Heart left ventricle (tissue), 16 donors: ENCODE measurements around the gene FOXP1. TPM values are rescaled to one million over a fixed set of nuclear protein-coding genes. Genes with fewer than 3 reads are reported as not detected.

ENCODE experiments used
- ATAC-seq, 4 donors: fragments of 200-7000 bp; cut with Tn5 transposase; one replicate each; pipeline ENCODE4 v1.9.1; 2020 to 2022; ENCODE audit warnings: moderate library complexity in 4 of 4, mild to moderate bottlenecking in 3 of 4, moderate number of reproducible peaks in 1 of 4
- DNase-seq, 5 donors: peaks; one replicate each; pipeline ENCODE4 v3.0.0-alpha.2; 2020
- H3K27ac ChIP-seq, 12 donors: fragments of 200-600 bp; sonication (generic) in 4 of 12; one replicate each; pipeline versions ENCODE4 v1.5.0 to v1.8.0; 2016 to 2022; ENCODE audit warnings: mild to moderate bottlenecking in 2 of 12
- H3K27me3 ChIP-seq, 9 donors: fragments of 200-600 bp; sonication (generic) in 2 of 9; one replicate each; pipeline versions ENCODE4 v1.5.1 to v1.8.0; 2016 to 2022; ENCODE audit warnings: mild to moderate bottlenecking in 3 of 9
- H3K36me3 ChIP-seq, 9 donors: fragments of 200-600 bp; sonication (generic) in 2 of 9; one replicate each; pipeline versions ENCODE4 v1.5.0 to v1.8.0; 2018 to 2022; ENCODE audit warnings: mild to moderate bottlenecking in 2 of 9
- H3K4me1 ChIP-seq, 12 donors: fragments of 200-600 bp; sonication (generic) in 4 of 12; one replicate each; pipeline versions ENCODE4 v1.5.0 to v1.8.0; 2016 to 2022; ENCODE audit warnings: mild to moderate bottlenecking in 3 of 12
- H3K4me3 ChIP-seq, 12 donors: fragments of 200-600 bp; sonication (generic) in 4 of 12; one replicate each; pipeline versions ENCODE4 v1.5.0 to v1.8.0; 2017 to 2022; ENCODE audit warnings: mild to moderate bottlenecking in 9 of 12, moderate library complexity in 4 of 12
- H3K9me3 ChIP-seq, 12 donors: fragments of 200-600 bp; sonication (generic) in 4 of 12; one replicate each; pipeline versions ENCODE4 v1.5.0 to v1.8.0; 2016 to 2022; ENCODE audit warnings: mild to moderate bottlenecking in 1 of 12
- POLR2A ChIP-seq, 2 donors: fragments of 450-650 bp; IDR thresholded peaks; one replicate each; pipeline ENCODE4 v1.6.1; 2017; ENCODE audit warnings: antibody characterized with exemption in 2 of 2, mild to moderate bottlenecking in 2 of 2, moderate library complexity in 2 of 2
- WGBS, 4 donors: extraction: QIAGEN DNeasy Blood & Tissue Kit in 2 of 4; methylation state at CpG; one replicate each; pipeline versions ENCODE4 v1.1.5 to v1.1.7; 2013 to 2018; 5-methylcytosine and 5-hydroxymethylcytosine counted together
- intact Hi-C, 10 donors: fragments of 100-400 bp; cut with DNase I; formaldehyde crosslinking; loops; one replicate each; pipeline versions ENCODE4 v1.11.1 to v1.14.2; 2022
- polyA plus RNA-seq, 2 donors: library from polyadenylated mRNA; stranded (reverse); fragments of 200-250 nt; gene quantifications; one replicate each; pipeline ENCODE4 v1.2.3, GENCODE V29; 2013
- total RNA-seq, 9 donors: library from RNA; depleted of rRNA in 2 of 9; stranded (reverse); fragments of >200 nt in 2 of 9; fragmentation: NEBNext Ultra II Directional in 3 of 9; extraction: Animal tissue kit (Norgen Biotek cat#: 25700) in 3 of 9; gene quantifications; one replicate each; pipeline versions ENCODE4 v1.1.0 to v1.2.4, GENCODE V29; 2016 to 2023
- TF ChIP-seq, protein P1 (sequence below), 12 donors: fragments of 200-600 bp; sonication (generic) in 4 of 12; IDR thresholded peaks; one replicate each; pipeline versions ENCODE4 v1.5.0 to v1.8.0; 2018 to 2022; ENCODE audit warnings: antibody characterized with exemption in 12 of 12, mild to moderate bottlenecking in 5 of 12
- donor health status: ischemic (EF 13 %, LVEDD 7.1; RV severe dilation, severe dysfunction).
- donor health status: healthy with polysubstance abuse.
- donor health status: DM: no; HTN: yes; CAD: no.
- donor health status: DM: no; HTN: no; CAD: no.
- donor health status: ischemic (EF 25% LVEDD 6.9; RV normal size, moderate dysfunction).
- donor health status: ischemic (EF 25% LVEDD 5.7; RV mildly dilated, moderate dysfunction).
- donor health status: healthy.
- donor health status: DM: yes; HTN: yes; CAD: no.
- donor health status: ischemic (EF 35%, LVEDD 5.7; RV mildly dilated, moderate dysfunction).
- donor health status: nonischemic (EF 11% LVEDD 7.7; RV severe dilation, severe dysfunction).
- donor health status: DM: yes; HTN: yes; CAD: no.
- donor health status: PGD.
- donor health status: ischemic (EF 29% LVEDD 5.4; RV normal size, mild dysfunction).
- donor health status: nonischemic (EF 23%, LVEDD 6.1; RV moderate dilation, normal function).

Gene FOXP1
- total and polyA plus RNA-seq, 11 donors = 14.9 to 67.8 (median 41.1) TPM

DNA sequence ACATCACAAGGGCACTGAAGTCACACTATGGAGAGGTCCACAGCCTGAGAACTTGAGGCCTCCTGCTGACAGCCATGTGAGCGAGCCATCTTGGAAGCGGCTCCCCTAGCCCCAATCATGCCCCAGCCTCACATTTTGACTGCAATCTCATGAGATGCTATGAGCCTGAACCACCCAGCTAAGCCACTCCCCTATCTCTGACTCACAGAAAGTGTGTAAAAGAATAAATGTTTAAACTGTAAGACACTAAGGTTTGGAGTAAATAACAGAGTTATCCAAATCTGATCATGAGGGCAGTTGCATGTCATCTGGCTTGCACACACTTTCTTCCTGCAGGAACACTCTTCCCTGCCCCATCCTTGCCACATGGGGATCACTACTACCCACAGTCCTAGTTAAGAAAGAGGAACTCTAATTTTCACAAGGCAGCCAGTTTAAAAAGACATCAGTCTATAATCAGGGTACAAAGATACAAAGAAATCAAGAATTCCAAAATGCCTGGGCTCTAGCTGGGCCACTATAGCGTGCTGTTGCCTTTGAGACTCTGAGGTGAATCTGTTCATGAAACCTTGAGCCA lies 494.2 kb downstream of the FOXP1 start:
- Histone ChIP-seq H3K4me1 (peaks cover 0 to 27% (median 0%) of the 10 kb centered on the region in 12 donors), H3K4me3 (no peak overlapping the region), H3K27ac (no peak overlapping the region), H3K9me3 (no peaks in the 10 kb centered on the region), H3K36me3 (no peaks in the 10 kb centered on the region), H3K27me3 (no peaks in the 10 kb centered on the region)
- ATAC-seq = no peak
- no peak for TF ChIP-seq POLR2A (IDR thresholded peaks at IDR 0.05)
- TF ChIP-seq, protein P1, sequence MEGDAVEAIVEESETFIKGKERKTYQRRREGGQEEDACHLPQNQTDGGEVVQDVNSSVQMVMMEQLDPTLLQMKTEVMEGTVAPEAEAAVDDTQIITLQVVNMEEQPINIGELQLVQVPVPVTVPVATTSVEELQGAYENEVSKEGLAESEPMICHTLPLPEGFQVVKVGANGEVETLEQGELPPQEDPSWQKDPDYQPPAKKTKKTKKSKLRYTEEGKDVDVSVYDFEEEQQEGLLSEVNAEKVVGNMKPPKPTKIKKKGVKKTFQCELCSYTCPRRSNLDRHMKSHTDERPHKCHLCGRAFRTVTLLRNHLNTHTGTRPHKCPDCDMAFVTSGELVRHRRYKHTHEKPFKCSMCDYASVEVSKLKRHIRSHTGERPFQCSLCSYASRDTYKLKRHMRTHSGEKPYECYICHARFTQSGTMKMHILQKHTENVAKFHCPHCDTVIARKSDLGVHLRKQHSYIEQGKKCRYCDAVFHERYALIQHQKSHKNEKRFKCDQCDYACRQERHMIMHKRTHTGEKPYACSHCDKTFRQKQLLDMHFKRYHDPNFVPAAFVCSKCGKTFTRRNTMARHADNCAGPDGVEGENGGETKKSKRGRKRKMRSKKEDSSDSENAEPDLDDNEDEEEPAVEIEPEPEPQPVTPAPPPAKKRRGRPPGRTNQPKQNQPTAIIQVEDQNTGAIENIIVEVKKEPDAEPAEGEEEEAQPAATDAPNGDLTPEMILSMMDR (IDR thresholded peaks at IDR 0.05) = no peak
- intact Hi-C loops = no loop called here
- WGBS, 4 donors = 92 to 99% (median 97%) methylated on average over 3 of the region's 3 CpGs
- no peak for DNase-seq

DNA sequence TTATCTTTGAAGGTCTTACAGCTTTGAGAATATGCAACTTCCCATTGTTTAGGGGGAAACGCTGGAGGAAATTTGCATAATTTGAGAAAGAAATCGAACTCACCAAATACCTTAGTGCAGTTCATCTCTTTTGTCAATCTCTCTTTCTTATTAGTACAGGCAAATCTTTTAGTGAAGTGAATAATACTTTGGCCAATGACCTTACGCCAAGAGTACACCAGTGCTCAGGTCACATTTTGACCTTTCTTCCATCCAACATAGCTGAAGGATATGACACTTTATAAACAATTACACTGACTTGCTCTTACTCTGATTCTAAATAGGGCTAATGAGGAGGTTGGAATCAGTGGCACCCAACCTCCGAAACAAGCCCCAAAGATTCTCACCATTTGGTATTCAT lies 494.8 kb downstream of the FOXP1 start:
- H3K36me3 ChIP-seq = no peaks in the 10 kb centered on the region
- no peaks in the 10 kb centered on the region for H3K27me3 ChIP-seq
- WGBS, 4 donors = 95 to 97% (median 96%) methylated on average over 4 of the region's 4 CpGs
- peaks cover 0 to 27% (median 0%) of the 10 kb centered on the region in 12 donors for H3K4me1 ChIP-seq
- intact Hi-C loops = no loop called here
- ATAC-seq (no peak), DNase-seq (no peak)
- TF ChIP-seq POLR2A (IDR thresholded peaks at IDR 0.05) = no peak
- TF ChIP-seq, protein P1 (IDR thresholded peaks at IDR 0.05) = no peak
- no peak overlapping the region for H3K27ac ChIP-seq
- no peaks in the 10 kb centered on the region for H3K9me3 ChIP-seq
- H3K4me3 ChIP-seq = no peak overlapping the region

DNA sequence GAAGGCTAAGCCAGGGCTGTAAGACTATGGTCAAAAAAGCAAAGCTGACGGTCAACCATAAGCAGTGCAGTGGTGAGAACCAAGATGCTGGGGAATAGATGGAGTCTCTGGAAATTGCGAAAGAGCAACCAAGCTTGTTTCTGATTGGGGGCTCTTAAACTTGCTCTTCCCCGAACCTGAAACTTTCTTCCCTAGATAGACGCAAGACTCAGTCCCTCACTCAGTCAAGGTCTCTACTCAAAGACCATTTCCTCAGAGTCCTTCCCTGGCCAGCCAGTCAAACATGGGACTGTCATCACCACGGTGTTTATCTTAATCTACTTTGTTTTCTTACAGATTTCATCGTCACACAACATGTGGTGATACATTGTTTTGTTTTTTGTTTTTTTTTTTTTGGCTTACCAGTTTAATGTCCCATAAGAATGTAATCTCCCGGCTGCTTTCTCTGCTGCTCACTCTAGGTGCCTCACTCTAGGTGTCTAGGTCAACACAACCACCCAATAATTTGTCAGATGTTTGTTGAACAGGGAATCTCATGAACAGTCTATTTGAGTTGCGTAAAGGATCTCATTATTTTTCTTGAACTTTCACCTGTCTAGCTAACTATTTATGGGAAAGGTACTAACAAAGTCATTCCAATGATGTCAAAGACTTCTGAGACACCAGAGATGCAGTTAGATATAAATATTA lies 495.4 kb downstream of the FOXP1 start:
- DNase-seq = no peak
- intact Hi-C loops = no loop called here
- ATAC-seq = no peak
- TF ChIP-seq POLR2A (IDR thresholded peaks at IDR 0.05) = no peak
- TF ChIP-seq, protein P1 (IDR thresholded peaks at IDR 0.05) = no peak
- Histone ChIP-seq H3K27ac (no peak overlapping the region), H3K27me3 (no peaks in the 10 kb centered on the region), H3K4me3 (no peak overlapping the region), H3K36me3 (no peaks in the 10 kb centered on the region), H3K4me1 (peaks cover 0 to 27% (median 0%) of the 10 kb centered on the region in 12 donors), H3K9me3 (no peaks in the 10 kb centered on the region)
- WGBS, 4 donors = 84 to 87% (median 86%) methylated on average over 8 of the region's 8 CpGs

- H3K4me3 ChIP-seq = no peak overlapping the region
- H3K27ac ChIP-seq = no peak overlapping the region
- TF ChIP-seq, protein P1 (IDR thresholded peaks at IDR 0.05) = no peak
- no peak for TF ChIP-seq POLR2A (IDR thresholded peaks at IDR 0.05)
- intact Hi-C loops = no loop called here
- ATAC-seq (no peak), DNase-seq (no peak)
- H3K36me3 ChIP-seq = no peaks in the 10 kb centered on the region
- no peaks in the 10 kb centered on the region for H3K27me3 ChIP-seq
- no peaks in the 10 kb centered on the region for H3K9me3 ChIP-seq
- WGBS, 4 donors = 87 to 93% (median 88%) methylated on average over 9 of the region's 9 CpGs
- H3K4me1 ChIP-seq = peaks cover 0 to 27% (median 0%) of the 10 kb centered on the region in 12 donors
These were observed 496.1 kb downstream of the FOXP1 start for GRCh38 chr3:71087143-71088018.
